WTC11 (cell line): ENCODE measurements around the gene TES. TPM values are rescaled to one million over a fixed set of nuclear protein-coding genes. Genes with fewer than 3 reads are reported as not detected.

Source experiments
- ATAC-seq: fragments of 200-7000 bp; cut with Tn5 transposase; 2 replicates; pipeline ENCODE4 v1.10.0; 2021; ENCODE audit warnings: mild to moderate bottlenecking, moderate library complexity
- CTCF ChIA-PET: fragments of 300-600 bp; sonication (Branson Sonifier 250); formaldehyde crosslinking; loops from one replicate; lab custom pipeline; 2021; ENCODE audit warnings: antibody characterized with exemption; lab: Charles Lee
- POLR2A ChIA-PET: fragments of 350-600 bp; sonication (Branson Sonifier 250); formaldehyde crosslinking; loops from one replicate; lab custom pipeline; 2021; ENCODE audit warnings: antibody characterized with exemption; lab: Charles Lee
- DNase-seq: peaks from one replicate; pipeline ENCODE4 v3.0.0; 2021; ENCODE audit warnings: low spot score
- H3K27ac Mint-ChIP-seq: 2 replicates; pipeline ENCODE4 v1.8.0; 2021; ENCODE audit warnings: mixed read lengths
- H3K27me3 Mint-ChIP-seq: 2 replicates; pipeline ENCODE4 v1.8.0; 2021; ENCODE audit warnings: low read depth, mild to moderate bottlenecking, moderate library complexity, mixed read lengths
- H3K36me3 Mint-ChIP-seq: 2 replicates; pipeline ENCODE4 v1.8.0; 2021; ENCODE audit warnings: mixed read lengths
- H3K4me1 Mint-ChIP-seq: 2 replicates; pipeline ENCODE4 v1.8.0; 2022; ENCODE audit warnings: mixed read lengths
- H3K4me3 Mint-ChIP-seq: 2 replicates; pipeline ENCODE4 v1.8.0; 2021; ENCODE audit warnings: mild to moderate bottlenecking, moderate library complexity, mixed read lengths
- H3K9me3 Mint-ChIP-seq: 2 replicates; pipeline ENCODE4 v1.8.0; 2021; ENCODE audit warnings: mixed read lengths
- AR ChIP-seq: fragments of 250-450 bp; sonication (Bioruptor Pico); IDR thresholded peaks from 2 replicates; pipeline ENCODE4 v1.9.0; 2021; ENCODE audit warnings: mild to moderate bottlenecking
- ATF6 ChIP-seq: sonication (generic); formaldehyde crosslinking; IDR thresholded peaks from 2 replicates; pipeline ENCODE4 v1.8.1; 2023; ENCODE audit warnings: mild to moderate bottlenecking, missing genetic modification reagents
- FOXK1 ChIP-seq: sonication (generic); formaldehyde crosslinking; IDR thresholded peaks from 2 replicates; pipeline ENCODE4 v1.8.0; 2022; ENCODE audit warnings: mild to moderate bottlenecking, moderate library complexity, missing genetic modification reagents
- GABPB1 ChIP-seq: sonication (generic); formaldehyde crosslinking; IDR thresholded peaks from 2 replicates; pipeline ENCODE4 v1.8.1; 2023; ENCODE audit warnings: mild to moderate bottlenecking, missing genetic modification reagents
- JUN ChIP-seq: sonication (generic); formaldehyde crosslinking; IDR thresholded peaks from 2 replicates; pipeline ENCODE4 v1.8.0; 2023; ENCODE audit warnings: mild to moderate bottlenecking, missing genetic modification reagents
- KAT7 ChIP-seq: sonication (generic); formaldehyde crosslinking; IDR thresholded peaks from 2 replicates; pipeline ENCODE4 v1.8.1; 2023; ENCODE audit warnings: missing genetic modification reagents, mild to moderate bottlenecking, borderline replicate concordance
- NFATC4 ChIP-seq: fragments of 250-450 bp; sonication (Bioruptor Pico); IDR thresholded peaks from 2 replicates; pipeline ENCODE4 v1.9.0; 2021; ENCODE audit warnings: mild to moderate bottlenecking
- PRDM15 ChIP-seq: sonication (generic); formaldehyde crosslinking; IDR thresholded peaks from 2 replicates; pipeline ENCODE4 v1.8.0; 2022; ENCODE audit warnings: missing genetic modification reagents
- PREB ChIP-seq: sonication (generic); formaldehyde crosslinking; IDR thresholded peaks from 2 replicates; pipeline ENCODE4 v1.8.1; 2022; ENCODE audit warnings: mild to moderate bottlenecking, missing genetic modification reagents, moderate library complexity, borderline replicate concordance
- SMAD4 ChIP-seq: sonication (generic); formaldehyde crosslinking; IDR thresholded peaks from 2 replicates; pipeline ENCODE4 v1.8.0; 2022; ENCODE audit warnings: mild to moderate bottlenecking, missing genetic modification reagents
- TEAD1 ChIP-seq: sonication (generic); formaldehyde crosslinking; IDR thresholded peaks from 2 replicates; pipeline ENCODE4 v1.8.0; 2022; ENCODE audit warnings: mild to moderate bottlenecking, missing genetic modification reagents
- TP53 ChIP-seq: sonication (generic); formaldehyde crosslinking; IDR thresholded peaks from 2 replicates; pipeline ENCODE4 v1.8.1; 2023; ENCODE audit warnings: mild to moderate bottlenecking, missing genetic modification reagents
- USF1 ChIP-seq: sonication (generic); formaldehyde crosslinking; IDR thresholded peaks from 2 replicates; pipeline ENCODE4 v1.8.0; 2022; ENCODE audit warnings: mild to moderate bottlenecking, missing genetic modification reagents
- USF2 ChIP-seq: sonication (generic); formaldehyde crosslinking; IDR thresholded peaks from 2 replicates; pipeline ENCODE4 v1.8.1; 2023; ENCODE audit warnings: mild to moderate bottlenecking, missing genetic modification reagents, moderate library complexity
- ZNF263 ChIP-seq: sonication (generic); formaldehyde crosslinking; IDR thresholded peaks from 2 replicates; pipeline ENCODE4 v1.8.1; 2022; ENCODE audit warnings: low read depth, mild to moderate bottlenecking, moderate library complexity, missing genetic modification reagents
- ZNF532 ChIP-seq: fragments of 250-450 bp; sonication (Bioruptor Pico); IDR thresholded peaks from 2 replicates; pipeline ENCODE4 v1.9.0; 2021; ENCODE audit warnings: mild to moderate bottlenecking, borderline replicate concordance
- total RNA-seq: library from RNA; stranded (reverse); gene quantifications from 3 replicates; pipeline ENCODE4 v1.2.3, GENCODE V29; 2021

Gene TES
- total RNA-seq, 1 experiment from 2014 or later = 48.5 TPM

GRCh38 chr7:116228241-116228640 lies 17.9 kb downstream of the TES start:
- no peaks in the 10 kb centered on the region for H3K9me3 Mint-ChIP-seq
- no peaks in the 10 kb centered on the region for H3K27me3 Mint-ChIP-seq
- TF ChIP-seq NFATC4 (CRISPR knock-in tag) = no peak
- TF ChIP-seq TP53 = no peak
- TF ChIP-seq AR (CRISPR knock-in tag) = no peak
- TF ChIP-seq ZNF263 (CRISPR knock-in tag) = no peak
- no peak for TF ChIP-seq KAT7 (CRISPR knock-in tag)
- no peak for TF ChIP-seq SMAD4 (CRISPR knock-in tag)
- no peak for TF ChIP-seq PRDM15 (CRISPR knock-in tag)
- no peak for TF ChIP-seq ATF6 (CRISPR knock-in tag)
- no peak for TF ChIP-seq GABPB1
- TF ChIP-seq ZNF532 = no peak
- no peak for TF ChIP-seq FOXK1 (CRISPR knock-in tag)
- no peak for TF ChIP-seq TEAD1
- no peak for TF ChIP-seq PREB (CRISPR knock-in tag)
- TF ChIP-seq JUN = no peak
- no peak for TF ChIP-seq USF1
- TF ChIP-seq USF2 (CRISPR knock-in tag) = no peak
- TF ChIP-seq, all 79 proteins: peak for 0
- CTCF ChIA-PET = interaction anchor here (9.1 kb wide), 1 partner anchor 48 kb away, joined by 100 read pairs; no protein-coding TSS in a partner anchor
- Mint-ChIP-seq H3K27ac (no peak overlapping the region), H3K4me3 (no peak overlapping the region), H3K4me1 (peaks cover 28% of the 10 kb centered on the region), H3K36me3 (no peaks in the 10 kb centered on the region)
- no peak for DNase-seq
- no peak for ATAC-seq
- POLR2A ChIA-PET = no interaction called here
